Erythroblast (primary cell): ENCODE measurements around the gene MAPT.
"Not testable (repeated sequence)": the region's sequence is repeated elsewhere in the genome, so short reads cannot be mapped to it uniquely, and the experiment has no call there.

Experiments used
- DNase-seq, 2 experiments: peaks; one replicate each; lab custom pipeline; 2025; lab: John Stamatoyannopoulos, UW
- GATA1 ChIP-seq: IDR thresholded peaks from 2 replicates; pipeline ENCODE4 v1.6.1; 2011; ENCODE audit warnings: low read depth, mild to moderate bottlenecking, control low read depth, low read length, moderate library complexity
- POLR2A ChIP-seq: IDR thresholded peaks from 2 replicates; pipeline ENCODE4 v1.6.1; 2011; ENCODE audit warnings: mild to moderate bottlenecking, low read length

The MAPT gene

GRCh38 chr17:45954914-45955313, 60.6 kb downstream of the MAPT start:
- no peak for DNase-seq
- TF ChIP-seq GATA1 (no peak), POLR2A (no peak)

- TF ChIP-seq POLR2A = no peak
- TF ChIP-seq GATA1 = no peak
These were observed 61.0 kb downstream of the MAPT start for GRCh38 chr17:45955326-45955725.

GRCh38 chr17:45956090-45956489, 61.7 kb downstream of the MAPT start:
- no peak for DNase-seq
- no peak for TF ChIP-seq GATA1

More at GRCh38 chr17:45955326-45955725, 61.0 kb downstream of the MAPT start:
- DNase-seq = no peak

- DNase-seq = not testable (repeated sequence)
These were observed 62.4 kb downstream of the MAPT start for GRCh38 chr17:45956746-45957145.

GRCh38 chr17:45958307-45958706, 64.0 kb downstream of the MAPT start:
- no peak for DNase-seq
- no peak for TF ChIP-seq GATA1
- TF ChIP-seq POLR2A = no peak

GRCh38 chr17:45958994-45959665, 64.8 kb downstream of the MAPT start:
- no peak for TF ChIP-seq POLR2A
- TF ChIP-seq GATA1 = no peak
- no peak for DNase-seq

- TF ChIP-seq GATA1 (no peak), POLR2A (no peak)
These were observed 66.0 kb downstream of the MAPT start for GRCh38 chr17:45960311-45960710.

GRCh38 chr17:45961206-45961605, 66.9 kb downstream of the MAPT start:
- TF ChIP-seq GATA1 = no peak
- TF ChIP-seq POLR2A = no peak
- DNase-seq = no peak

More at GRCh38 chr17:45960311-45960710, 66.0 kb downstream of the MAPT start:
- no peak for DNase-seq

- DNase-seq = no peak
- TF ChIP-seq GATA1 (no peak), POLR2A (no peak)
These were observed 68.0 kb downstream of the MAPT start for GRCh38 chr17:45962221-45962972.

- TF ChIP-seq POLR2A (no peak), GATA1 (no peak)
- DNase-seq = no peak
These were observed 68.9 kb downstream of the MAPT start for GRCh38 chr17:45963283-45963682.

GRCh38 chr17:45963889-45964288, 69.5 kb downstream of the MAPT start:
- no peak for DNase-seq
- TF ChIP-seq POLR2A (no peak), GATA1 (no peak)

GRCh38 chr17:45964634-45965033, 70.3 kb downstream of the MAPT start:
- no peak for TF ChIP-seq GATA1
- no peak for TF ChIP-seq POLR2A
- no peak for DNase-seq

GRCh38 chr17:45965812-45966211, 71.5 kb downstream of the MAPT start:
- TF ChIP-seq POLR2A (no peak), GATA1 (no peak)
- no peak for DNase-seq

- DNase-seq = no peak
- TF ChIP-seq POLR2A (no peak), GATA1 (no peak)
These were observed 72.4 kb downstream of the MAPT start for GRCh38 chr17:45966606-45967280.
